ENCODE data around the gene GALNT13. TPM values are rescaled to one million over a fixed set of nuclear protein-coding genes. Genes with fewer than 3 reads are reported as not detected.

The GALNT13 gene
- total RNA-seq, 1 donor from 2014 or later, result 0.19 TPM

- Histone ChIP-seq H3K27ac (replicated peaks) (no peak overlapping the region), H3K4me3 (no peak overlapping the region), H3K27me3 (ENCODE audit: low read depth) (no peaks in the 10 kb centered on the region), H3K4me1 (no peaks in the 10 kb centered on the region), H3K36me3 (no peaks in the 10 kb centered on the region), H3K9me3 (replicated peaks) (peaks cover 6% of the 10 kb centered on the region)
- intact Hi-C loops (cut with micrococcal nuclease), result no loop called here
- DNase-seq, result no peak
- TF ChIP-seq CTCF (IDR thresholded peaks at IDR 0.05; ENCODE audit: borderline replicate concordance), result no peak
Measured at GRCh38 chr2:154256136-154256535, 384.4 kb downstream of the GALNT13 start.

DNA sequence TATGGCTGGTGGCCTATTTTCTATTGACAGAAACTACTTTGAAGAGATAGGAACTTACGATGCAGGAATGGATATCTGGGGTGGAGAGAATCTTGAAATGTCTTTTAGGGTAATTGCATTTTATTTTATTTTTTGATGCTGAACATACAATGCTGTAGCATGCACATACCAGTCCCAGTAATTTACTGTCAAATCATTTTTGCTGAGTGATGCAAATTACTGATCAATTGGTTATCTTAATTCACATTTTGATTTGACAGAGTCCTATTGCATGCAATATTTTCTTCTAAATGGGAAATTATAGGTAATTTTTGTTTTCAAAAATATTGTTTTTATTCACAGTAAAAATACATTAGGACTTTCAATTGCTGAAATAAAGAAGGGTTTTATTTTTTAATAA lies 387.3 kb downstream of the GALNT13 start:
- Histone ChIP-seq H3K4me1 (no peaks in the 10 kb centered on the region), H3K27ac (replicated peaks) (no peak overlapping the region), H3K36me3 (no peaks in the 10 kb centered on the region), H3K9me3 (replicated peaks) (no peaks in the 10 kb centered on the region), H3K27me3 (ENCODE audit: low read depth) (no peaks in the 10 kb centered on the region), H3K4me3 (no peak overlapping the region)
- no peak for DNase-seq
- intact Hi-C loops (cut with micrococcal nuclease), result no loop called here
- TF ChIP-seq CTCF (IDR thresholded peaks at IDR 0.05; ENCODE audit: borderline replicate concordance), result no peak

- Histone ChIP-seq H3K27ac (replicated peaks) (no peak overlapping the region), H3K27me3 (ENCODE audit: low read depth) (no peaks in the 10 kb centered on the region), H3K9me3 (replicated peaks) (no peaks in the 10 kb centered on the region), H3K4me1 (no peaks in the 10 kb centered on the region), H3K4me3 (no peak overlapping the region), H3K36me3 (no peaks in the 10 kb centered on the region)
- no peak for TF ChIP-seq CTCF (IDR thresholded peaks at IDR 0.05; ENCODE audit: borderline replicate concordance)
- no peak for DNase-seq
- intact Hi-C loops (cut with micrococcal nuclease), result no loop called here
Measured at GRCh38 chr2:154261473-154262027, 389.8 kb downstream of the GALNT13 start.

- TF ChIP-seq CTCF (IDR thresholded peaks at IDR 0.05; ENCODE audit: borderline replicate concordance), result no peak
- no peaks in the 10 kb centered on the region for H3K27me3 ChIP-seq (ENCODE audit: low read depth)
- no peaks in the 10 kb centered on the region for H3K9me3 ChIP-seq (replicated peaks)
- H3K4me1 ChIP-seq, result no peaks in the 10 kb centered on the region
- H3K4me3 ChIP-seq, result no peak overlapping the region
- no peak for DNase-seq
- H3K27ac ChIP-seq (replicated peaks), result no peak overlapping the region
- no peaks in the 10 kb centered on the region for H3K36me3 ChIP-seq
- intact Hi-C loops (cut with micrococcal nuclease), result no loop called here
Measured at GRCh38 chr2:154263206-154263605, 391.5 kb downstream of the GALNT13 start.

DNA sequence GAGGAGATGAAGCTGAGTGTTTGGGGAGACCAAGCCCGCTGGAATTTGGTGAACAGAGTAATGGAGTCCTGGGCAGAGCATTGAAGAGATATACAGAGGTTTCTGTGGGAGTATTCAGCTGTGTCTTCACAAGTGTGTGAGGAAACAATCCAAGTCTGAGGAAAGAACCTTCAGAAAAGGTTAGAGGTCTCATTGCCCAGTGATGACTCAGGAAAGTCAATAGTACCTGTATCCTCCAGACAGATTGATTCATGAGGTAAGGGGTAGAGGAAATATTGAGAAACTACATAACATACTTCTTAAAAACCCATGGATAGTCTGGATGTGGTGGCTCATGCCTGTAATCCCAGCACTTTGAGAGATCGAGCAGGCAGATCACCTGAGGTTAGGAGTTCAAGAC lies 392.3 kb downstream of the GALNT13 start:
- no peaks in the 10 kb centered on the region for H3K36me3 ChIP-seq
- intact Hi-C loops (cut with micrococcal nuclease), result no loop called here
- DNase-seq, result no peak
- no peak overlapping the region for H3K27ac ChIP-seq (replicated peaks)
- TF ChIP-seq CTCF (IDR thresholded peaks at IDR 0.05; ENCODE audit: borderline replicate concordance), result no peak
- H3K27me3 ChIP-seq (ENCODE audit: low read depth), result no peaks in the 10 kb centered on the region
- no peaks in the 10 kb centered on the region for H3K4me1 ChIP-seq
- no peak overlapping the region for H3K4me3 ChIP-seq
- no peaks in the 10 kb centered on the region for H3K9me3 ChIP-seq (replicated peaks)
